Ovary (tissue), 9 donors: ENCODE data around the gene PRH1. TPM values are rescaled to one million over a fixed set of nuclear protein-coding genes. Genes with fewer than 3 reads are reported as not detected.

Source experiments
- DNase-seq, 5 donors: peaks; one replicate each; pipeline ENCODE4 v3.0.0-alpha.2; 2019 to 2020
- H3K27ac ChIP-seq, 2 donors: fragments of 200-600 bp; one replicate each; pipeline versions ENCODE4 v1.5.1 to v1.8.0; 2019 to 2022
- H3K27me3 ChIP-seq: fragments of 200-600 bp; one replicate; pipeline ENCODE4 v1.8.0; 2022
- H3K36me3 ChIP-seq: fragments of 200-600 bp; sonication (generic); one replicate; pipeline ENCODE4 v1.5.1; 2019
- H3K4me1 ChIP-seq: one replicate; pipeline ENCODE4 v1.8.1; 2013; ENCODE audit warnings: mild to moderate bottlenecking, moderate library complexity; ENCODE audit not compliant: insufficient read depth
- H3K4me3 ChIP-seq: fragments of 200-600 bp; sonication (generic); one replicate; pipeline ENCODE4 v1.5.1; 2017
- H3K9me3 ChIP-seq, 2 donors: fragments of 200-600 bp in 1 of 2; sonication (generic) in 1 of 2; one replicate each; pipeline versions ENCODE4 v1.5.1 to v1.8.1; 2013 to 2019; ENCODE audit warnings: mild to moderate bottlenecking in 1 of 2, moderate library complexity in 1 of 2
- EP300 ChIP-seq: sonication (generic); formaldehyde crosslinking; IDR thresholded peaks from one replicate; pipeline ENCODE4 v1.6.1; 2017; ENCODE audit warnings: antibody characterized with exemption
- POLR2A ChIP-seq: fragments of 450-650 bp; IDR thresholded peaks from one replicate; pipeline ENCODE4 v1.6.1; 2017; ENCODE audit warnings: antibody characterized with exemption, mild to moderate bottlenecking, moderate library complexity
- WGBS, 3 donors: extraction: QIAGEN DNeasy Blood & Tissue Kit in 1 of 3; methylation state at CpG; one replicate each; pipeline versions ENCODE4 v1.1.5 to v1.1.7; 2013 to 2017; 5-methylcytosine and 5-hydroxymethylcytosine counted together
- intact Hi-C, 4 donors: fragments of 100-400 bp; cut with DNase I; formaldehyde crosslinking; loops; one replicate each; pipeline versions ENCODE4 v1.11.0 to v1.15.1; 2022 to 2023
- polyA plus RNA-seq, 2 donors: library from polyadenylated mRNA; stranded (reverse); fragments of 200-250 nt in 1 of 2; fragments of 350-450 nt in 1 of 2; fragmentation: Illumina TruSeq in 1 of 2; extraction: RNeasy Lipid Tissue Mini Kit (QIAGEN cat#74804) in 1 of 2; gene quantifications; one replicate each; pipeline ENCODE4 v1.2.3, GENCODE V29; 2013 to 2014
- total RNA-seq, 7 donors: library from RNA; depleted of rRNA in 2 of 7; stranded (reverse); fragments of >200 nt in 2 of 7; fragmentation: NEBNext Ultra II Directional in 3 of 7; extraction: Animal tissue kit (Norgen Biotek cat#: 25700) in 3 of 7; gene quantifications; one replicate each; pipeline versions ENCODE4 v1.1.0 to v1.2.4, GENCODE V29; 2016 to 2023
- TF ChIP-seq, protein P1 (sequence below), 3 donors: fragments of 450-650 bp in 2 of 3; fragments of 200-600 bp in 1 of 3; IDR thresholded peaks; one replicate each; pipeline versions ENCODE4 v1.5.1 to v1.8.0; 2016 to 2022; ENCODE audit warnings: antibody characterized with exemption in 3 of 3, mild to moderate bottlenecking in 1 of 3
- donor health status: DM: no; HTN: no; CAD: no; lungs with moderate emphysema.
- donor health status: DM: no; HTN: no; CAD: no.
- donor health status: Bipolar disorder and iron deficiency.
- donor health status: DM: yes; HTN: yes; CAD: no.
- donor health status: DM: no; HTN: no; CAD: no.
- donor health status: DM: yes; HTN: yes; CAD: no.

Gene PRH1
- total and polyA plus RNA-seq, 9 donors, result 2.2 to 48.5 (median 20.2) TPM

DNA sequence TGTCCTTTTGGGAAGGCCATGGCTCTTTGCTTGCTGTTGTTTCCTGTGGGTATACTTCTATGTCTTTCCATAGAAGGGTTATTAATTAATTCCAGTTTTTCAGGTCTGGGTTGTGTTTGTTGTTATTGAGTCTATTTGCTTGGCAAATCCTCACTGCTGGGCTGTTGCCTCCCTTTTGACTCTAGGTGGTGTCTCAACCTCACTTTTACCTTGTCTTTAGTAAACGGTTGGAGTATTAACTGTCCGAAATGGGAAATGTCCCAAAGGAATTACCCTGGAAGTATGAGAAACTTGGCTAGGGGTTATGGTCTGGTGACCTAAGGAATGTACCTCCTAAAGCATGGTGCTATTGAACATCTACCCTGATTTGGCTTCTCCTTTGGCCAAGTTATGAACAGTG lies 16.7 kb downstream of the PRH1 start:
- 79 to 82% (median 79%) methylated on average over 2 of the region's 2 CpGs for WGBS, 3 donors
- TF ChIP-seq EP300, result no peak
- TF ChIP-seq, protein P1, sequence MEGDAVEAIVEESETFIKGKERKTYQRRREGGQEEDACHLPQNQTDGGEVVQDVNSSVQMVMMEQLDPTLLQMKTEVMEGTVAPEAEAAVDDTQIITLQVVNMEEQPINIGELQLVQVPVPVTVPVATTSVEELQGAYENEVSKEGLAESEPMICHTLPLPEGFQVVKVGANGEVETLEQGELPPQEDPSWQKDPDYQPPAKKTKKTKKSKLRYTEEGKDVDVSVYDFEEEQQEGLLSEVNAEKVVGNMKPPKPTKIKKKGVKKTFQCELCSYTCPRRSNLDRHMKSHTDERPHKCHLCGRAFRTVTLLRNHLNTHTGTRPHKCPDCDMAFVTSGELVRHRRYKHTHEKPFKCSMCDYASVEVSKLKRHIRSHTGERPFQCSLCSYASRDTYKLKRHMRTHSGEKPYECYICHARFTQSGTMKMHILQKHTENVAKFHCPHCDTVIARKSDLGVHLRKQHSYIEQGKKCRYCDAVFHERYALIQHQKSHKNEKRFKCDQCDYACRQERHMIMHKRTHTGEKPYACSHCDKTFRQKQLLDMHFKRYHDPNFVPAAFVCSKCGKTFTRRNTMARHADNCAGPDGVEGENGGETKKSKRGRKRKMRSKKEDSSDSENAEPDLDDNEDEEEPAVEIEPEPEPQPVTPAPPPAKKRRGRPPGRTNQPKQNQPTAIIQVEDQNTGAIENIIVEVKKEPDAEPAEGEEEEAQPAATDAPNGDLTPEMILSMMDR (IDR thresholded peaks at IDR 0.05), result no peak
- no peak for TF ChIP-seq POLR2A

DNA sequence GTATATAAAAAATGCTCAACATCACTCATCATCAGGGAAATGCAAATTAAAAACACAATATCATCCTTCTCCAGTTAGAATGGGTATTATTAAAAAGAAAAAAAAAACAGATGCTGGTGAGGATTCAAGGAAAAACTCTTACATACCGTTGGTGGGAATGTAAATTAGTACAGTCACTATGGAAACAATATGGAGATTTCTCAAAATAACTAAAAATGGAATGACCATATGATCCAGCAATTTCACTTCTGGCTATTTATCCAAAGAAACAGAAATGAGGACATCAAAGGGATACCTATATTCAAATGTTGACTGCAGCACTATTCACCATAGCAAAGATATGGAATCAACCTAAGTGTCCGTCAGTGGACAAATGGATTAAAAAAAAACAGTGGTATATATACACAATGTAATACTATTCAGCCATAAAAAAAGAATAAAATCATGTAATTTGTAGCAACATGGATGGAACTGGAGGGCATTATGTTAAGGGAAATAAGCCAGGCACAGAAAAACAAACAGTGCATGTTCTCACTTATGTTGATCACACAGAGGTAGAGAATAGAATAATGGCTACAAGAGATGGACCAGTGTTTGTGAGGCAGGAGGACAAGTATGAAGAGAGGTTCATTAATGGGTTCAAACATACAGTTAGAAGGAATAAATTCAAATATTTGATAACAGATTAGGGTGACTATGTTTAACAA lies 20.4 kb downstream of the PRH1 start:
- WGBS, 3 donors, result 87 to 94% (median 92%) methylated on average over 2 of the region's 2 CpGs
- Histone ChIP-seq H3K9me3 (peaks cover 0 to 3% of the 10 kb centered on the region in 2 donors), H3K36me3 (no peaks in the 10 kb centered on the region), H3K4me3 (no peak overlapping the region), H3K4me1 (no peaks in the 10 kb centered on the region), H3K27ac (no peak overlapping the region), H3K27me3 (no peaks in the 10 kb centered on the region)
- TF ChIP-seq EP300 (no peak), POLR2A (no peak)
- TF ChIP-seq, protein P1 (IDR thresholded peaks at IDR 0.05), result no peak
- intact Hi-C loops, result no loop called here
- no peak for DNase-seq

More for the DNA sequence above, 16.7 kb downstream of the PRH1 start:
- intact Hi-C loops, result no loop called here
- Histone ChIP-seq H3K9me3 (no peaks in the 10 kb centered on the region), H3K27ac (no peak overlapping the region), H3K36me3 (no peaks in the 10 kb centered on the region), H3K27me3 (no peaks in the 10 kb centered on the region), H3K4me3 (no peak overlapping the region), H3K4me1 (no peaks in the 10 kb centered on the region)
- no peak for DNase-seq

DNA sequence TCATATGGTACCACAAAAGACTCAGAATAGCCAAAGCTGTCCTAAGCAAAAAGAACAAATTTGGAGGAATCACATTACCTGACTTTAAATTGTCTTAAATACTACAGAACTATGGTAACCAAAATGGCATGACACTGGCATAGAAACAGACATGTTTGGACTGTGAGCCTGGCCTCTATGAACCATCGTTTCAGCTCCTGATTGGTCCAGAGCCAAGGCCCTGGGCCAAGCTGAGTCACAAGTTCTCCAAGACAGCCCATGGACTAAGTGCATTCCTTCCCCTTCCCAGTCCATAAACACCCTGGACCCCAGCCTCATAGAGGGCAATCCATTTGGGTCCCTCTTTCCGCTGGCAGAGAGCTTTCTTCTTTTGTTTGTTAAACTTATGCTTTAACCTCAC lies 22.7 kb downstream of the PRH1 start:
- no peak for TF ChIP-seq EP300
- TF ChIP-seq, protein P1 (IDR thresholded peaks at IDR 0.05), result no peak
- TF ChIP-seq POLR2A, result no peak
- Histone ChIP-seq H3K9me3 (peaks cover 0 to 8% of the 10 kb centered on the region in 2 donors), H3K27ac (no peak overlapping the region), H3K36me3 (no peaks in the 10 kb centered on the region), H3K4me3 (no peak overlapping the region), H3K4me1 (no peaks in the 10 kb centered on the region), H3K27me3 (no peaks in the 10 kb centered on the region)
- no peak for DNase-seq
- WGBS, 3 donors, result 88 to 93% (median 89%) methylated on average over 2 of the region's 2 CpGs
- intact Hi-C loops, result no loop called here

DNA sequence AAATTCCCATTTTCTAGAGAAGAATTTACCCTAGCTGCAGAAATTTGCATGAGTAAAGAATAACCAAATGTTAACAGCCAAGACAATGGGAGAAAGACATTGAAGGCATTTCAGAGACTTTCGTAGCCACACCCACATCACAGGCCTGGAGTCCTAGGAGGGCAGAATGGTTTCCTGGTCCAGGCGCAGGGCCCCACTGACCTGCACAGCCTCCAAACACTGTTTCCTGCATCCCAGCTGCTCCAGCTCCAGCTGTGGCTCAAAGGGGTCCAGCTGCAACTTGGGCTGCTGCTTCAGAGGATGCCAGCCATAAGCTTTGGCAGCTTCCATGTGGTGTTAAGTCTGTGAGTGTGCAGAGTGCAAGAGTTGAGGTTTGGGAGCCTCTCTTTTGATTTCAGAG lies 28.2 kb downstream of the PRH1 start:
- Histone ChIP-seq H3K27ac (no peak overlapping the region), H3K9me3 (peaks cover 0 to 11% of the 10 kb centered on the region in 2 donors), H3K4me1 (no peaks in the 10 kb centered on the region), H3K27me3 (no peaks in the 10 kb centered on the region), H3K4me3 (no peak overlapping the region), H3K36me3 (no peaks in the 10 kb centered on the region)
- WGBS, 3 donors, result 98% methylated on average over 2 of the region's 2 CpGs
- DNase-seq, result no peak
- intact Hi-C loops, result loop anchor here in 1 of 4 donors (5.0 kb wide), 1 partner anchor 1969 kb away; no protein-coding TSS in a partner anchor
- TF ChIP-seq EP300 (no peak), POLR2A (no peak)
- TF ChIP-seq, protein P1 (IDR thresholded peaks at IDR 0.05), result no peak
